DOHH2 (cell line): ENCODE data around the gene FBXO45.

Experiments
- EZH2phosphoT487 ChIP-seq: fragments of 200-600 bp; sonication (generic); IDR thresholded peaks from 2 replicates; pipeline ENCODE4 v1.6.1; 2017; ENCODE audit warnings: borderline replicate concordance, mild to moderate bottlenecking, antibody characterized with exemption, low read length, moderate library complexity, mixed read lengths
- TF ChIP-seq, protein P1 (sequence below): fragments of 200-600 bp; sonication (generic); IDR thresholded peaks from one replicate; pipeline ENCODE4 v1.5.1; 2014; ENCODE audit warnings: antibody characterized with exemption, mild to moderate bottlenecking, low read depth, low read length; ENCODE audit not compliant: poor library complexity, severe bottlenecking

DNA sequence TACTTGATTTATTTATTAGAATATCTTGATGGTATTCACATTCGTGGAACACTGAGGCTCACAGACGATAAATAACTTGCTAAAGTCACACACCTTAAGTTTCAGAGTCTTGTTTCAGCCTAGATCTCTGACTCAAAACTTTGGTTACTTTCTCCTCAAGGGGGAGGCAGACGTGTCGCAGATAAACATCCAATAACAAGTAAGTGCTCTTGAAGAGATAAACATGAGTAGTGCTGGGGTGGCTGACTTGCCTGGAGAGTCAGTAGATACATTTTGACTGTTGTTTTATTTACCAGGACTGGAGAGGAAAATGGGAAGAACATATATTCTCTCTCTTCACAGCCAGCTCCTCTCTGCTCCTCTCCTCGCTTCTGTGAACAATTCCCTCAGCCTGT is 31.3 kb downstream of the FBXO45 start:
- TF ChIP-seq, protein P1, sequence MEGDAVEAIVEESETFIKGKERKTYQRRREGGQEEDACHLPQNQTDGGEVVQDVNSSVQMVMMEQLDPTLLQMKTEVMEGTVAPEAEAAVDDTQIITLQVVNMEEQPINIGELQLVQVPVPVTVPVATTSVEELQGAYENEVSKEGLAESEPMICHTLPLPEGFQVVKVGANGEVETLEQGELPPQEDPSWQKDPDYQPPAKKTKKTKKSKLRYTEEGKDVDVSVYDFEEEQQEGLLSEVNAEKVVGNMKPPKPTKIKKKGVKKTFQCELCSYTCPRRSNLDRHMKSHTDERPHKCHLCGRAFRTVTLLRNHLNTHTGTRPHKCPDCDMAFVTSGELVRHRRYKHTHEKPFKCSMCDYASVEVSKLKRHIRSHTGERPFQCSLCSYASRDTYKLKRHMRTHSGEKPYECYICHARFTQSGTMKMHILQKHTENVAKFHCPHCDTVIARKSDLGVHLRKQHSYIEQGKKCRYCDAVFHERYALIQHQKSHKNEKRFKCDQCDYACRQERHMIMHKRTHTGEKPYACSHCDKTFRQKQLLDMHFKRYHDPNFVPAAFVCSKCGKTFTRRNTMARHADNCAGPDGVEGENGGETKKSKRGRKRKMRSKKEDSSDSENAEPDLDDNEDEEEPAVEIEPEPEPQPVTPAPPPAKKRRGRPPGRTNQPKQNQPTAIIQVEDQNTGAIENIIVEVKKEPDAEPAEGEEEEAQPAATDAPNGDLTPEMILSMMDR: no peak
- TF ChIP-seq EZH2phosphoT487: no peak
